ENCODE data around the gene TROAP. TPM values are rescaled to one million over a fixed set of nuclear protein-coding genes. Genes with fewer than 3 reads are reported as not detected.

TROAP gene
- total and polyA plus RNA-seq, 2 experiments from 2014 or later: 46.4 to 47.5 TPM

DNA sequence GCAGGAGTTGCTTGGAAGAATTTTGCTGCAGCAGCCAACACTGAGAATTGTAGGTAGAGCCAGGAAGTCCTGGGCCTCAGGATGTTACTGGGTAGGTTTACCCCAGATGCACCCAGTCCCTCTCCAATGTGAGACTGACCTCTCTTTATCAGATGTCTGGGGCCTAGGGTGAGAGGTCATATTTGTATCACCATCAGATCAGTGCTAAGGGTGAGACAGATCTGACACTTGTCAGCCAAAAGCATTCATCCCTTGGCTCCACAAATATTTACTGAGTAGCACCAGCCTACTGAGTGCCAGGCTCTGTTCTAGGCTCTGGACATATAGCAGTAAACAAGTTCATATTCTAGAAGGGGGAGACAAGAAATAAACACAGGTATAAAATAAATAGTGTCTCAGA, 4.3 kb downstream of the TROAP start (continued):
- TF ChIP-seq, protein P1, sequence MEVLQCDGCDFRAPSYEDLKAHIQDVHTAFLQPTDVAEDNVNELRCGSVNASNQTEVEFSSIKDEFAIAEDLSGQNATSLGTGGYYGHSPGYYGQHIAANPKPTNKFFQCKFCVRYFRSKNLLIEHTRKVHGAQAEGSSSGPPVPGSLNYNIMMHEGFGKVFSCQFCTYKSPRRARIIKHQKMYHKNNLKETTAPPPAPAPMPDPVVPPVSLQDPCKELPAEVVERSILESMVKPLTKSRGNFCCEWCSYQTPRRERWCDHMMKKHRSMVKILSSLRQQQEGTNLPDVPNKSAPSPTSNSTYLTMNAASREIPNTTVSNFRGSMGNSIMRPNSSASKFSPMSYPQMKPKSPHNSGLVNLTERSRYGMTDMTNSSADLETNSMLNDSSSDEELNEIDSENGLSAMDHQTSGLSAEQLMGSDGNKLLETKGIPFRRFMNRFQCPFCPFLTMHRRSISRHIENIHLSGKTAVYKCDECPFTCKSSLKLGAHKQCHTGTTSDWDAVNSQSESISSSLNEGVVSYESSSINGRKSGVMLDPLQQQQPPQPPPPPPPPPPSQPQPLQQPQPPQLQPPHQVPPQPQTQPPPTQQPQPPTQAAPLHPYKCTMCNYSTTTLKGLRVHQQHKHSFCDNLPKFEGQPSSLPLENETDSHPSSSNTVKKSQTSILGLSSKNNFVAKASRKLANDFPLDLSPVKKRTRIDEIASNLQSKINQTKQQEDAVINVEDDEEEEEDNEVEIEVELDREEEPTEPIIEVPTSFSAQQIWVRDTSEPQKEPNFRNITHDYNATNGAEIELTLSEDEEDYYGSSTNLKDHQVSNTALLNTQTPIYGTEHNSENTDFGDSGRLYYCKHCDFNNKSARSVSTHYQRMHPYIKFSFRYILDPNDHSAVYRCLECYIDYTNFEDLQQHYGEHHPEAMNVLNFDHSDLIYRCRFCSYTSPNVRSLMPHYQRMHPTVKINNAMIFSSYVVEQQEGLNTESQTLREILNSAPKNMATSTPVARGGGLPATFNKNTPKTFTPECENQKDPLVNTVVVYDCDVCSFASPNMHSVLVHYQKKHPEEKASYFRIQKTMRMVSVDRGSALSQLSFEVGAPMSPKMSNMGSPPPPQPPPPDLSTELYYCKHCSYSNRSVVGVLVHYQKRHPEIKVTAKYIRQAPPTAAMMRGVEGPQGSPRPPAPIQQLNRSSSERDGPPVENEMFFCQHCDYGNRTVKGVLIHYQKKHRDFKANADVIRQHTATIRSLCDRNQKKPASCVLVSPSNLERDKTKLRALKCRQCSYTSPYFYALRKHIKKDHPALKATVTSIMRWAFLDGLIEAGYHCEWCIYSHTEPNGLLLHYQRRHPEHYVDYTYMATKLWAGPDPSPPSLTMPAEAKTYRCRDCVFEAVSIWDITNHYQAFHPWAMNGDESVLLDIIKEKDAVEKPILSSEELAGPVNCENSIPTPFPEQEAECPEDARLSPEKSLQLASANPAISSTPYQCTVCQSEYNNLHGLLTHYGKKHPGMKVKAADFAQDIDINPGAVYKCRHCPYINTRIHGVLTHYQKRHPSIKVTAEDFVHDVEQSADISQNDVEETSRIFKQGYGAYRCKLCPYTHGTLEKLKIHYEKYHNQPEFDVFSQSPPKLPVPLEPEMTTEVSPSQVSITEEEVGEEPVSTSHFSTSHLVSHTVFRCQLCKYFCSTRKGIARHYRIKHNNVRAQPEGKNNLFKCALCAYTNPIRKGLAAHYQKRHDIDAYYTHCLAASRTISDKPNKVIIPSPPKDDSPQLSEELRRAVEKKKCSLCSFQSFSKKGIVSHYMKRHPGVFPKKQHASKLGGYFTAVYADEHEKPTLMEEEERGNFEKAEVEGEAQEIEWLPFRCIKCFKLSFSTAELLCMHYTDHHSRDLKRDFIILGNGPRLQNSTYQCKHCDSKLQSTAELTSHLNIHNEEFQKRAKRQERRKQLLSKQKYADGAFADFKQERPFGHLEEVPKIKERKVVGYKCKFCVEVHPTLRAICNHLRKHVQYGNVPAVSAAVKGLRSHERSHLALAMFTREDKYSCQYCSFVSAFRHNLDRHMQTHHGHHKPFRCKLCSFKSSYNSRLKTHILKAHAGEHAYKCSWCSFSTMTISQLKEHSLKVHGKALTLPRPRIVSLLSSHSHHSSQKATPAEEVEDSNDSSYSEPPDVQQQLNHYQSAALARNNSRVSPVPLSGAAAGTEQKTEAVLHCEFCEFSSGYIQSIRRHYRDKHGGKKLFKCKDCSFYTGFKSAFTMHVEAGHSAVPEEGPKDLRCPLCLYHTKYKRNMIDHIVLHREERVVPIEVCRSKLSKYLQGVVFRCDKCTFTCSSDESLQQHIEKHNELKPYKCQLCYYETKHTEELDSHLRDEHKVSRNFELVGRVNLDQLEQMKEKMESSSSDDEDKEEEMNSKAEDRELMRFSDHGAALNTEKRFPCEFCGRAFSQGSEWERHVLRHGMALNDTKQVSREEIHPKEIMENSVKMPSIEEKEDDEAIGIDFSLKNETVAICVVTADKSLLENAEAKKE (CRISPR knock-in tag; IDR thresholded peaks at IDR 0.05): no peak
- no peak for TF ChIP-seq STAT1 (IDR thresholded peaks at IDR 0.05; ENCODE audit: unreplicated experiment)
- TF ChIP-seq, protein P2, sequence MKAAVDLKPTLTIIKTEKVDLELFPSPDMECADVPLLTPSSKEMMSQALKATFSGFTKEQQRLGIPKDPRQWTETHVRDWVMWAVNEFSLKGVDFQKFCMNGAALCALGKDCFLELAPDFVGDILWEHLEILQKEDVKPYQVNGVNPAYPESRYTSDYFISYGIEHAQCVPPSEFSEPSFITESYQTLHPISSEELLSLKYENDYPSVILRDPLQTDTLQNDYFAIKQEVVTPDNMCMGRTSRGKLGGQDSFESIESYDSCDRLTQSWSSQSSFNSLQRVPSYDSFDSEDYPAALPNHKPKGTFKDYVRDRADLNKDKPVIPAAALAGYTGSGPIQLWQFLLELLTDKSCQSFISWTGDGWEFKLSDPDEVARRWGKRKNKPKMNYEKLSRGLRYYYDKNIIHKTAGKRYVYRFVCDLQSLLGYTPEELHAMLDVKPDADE (IDR thresholded peaks at IDR 0.05): no peak

DNA sequence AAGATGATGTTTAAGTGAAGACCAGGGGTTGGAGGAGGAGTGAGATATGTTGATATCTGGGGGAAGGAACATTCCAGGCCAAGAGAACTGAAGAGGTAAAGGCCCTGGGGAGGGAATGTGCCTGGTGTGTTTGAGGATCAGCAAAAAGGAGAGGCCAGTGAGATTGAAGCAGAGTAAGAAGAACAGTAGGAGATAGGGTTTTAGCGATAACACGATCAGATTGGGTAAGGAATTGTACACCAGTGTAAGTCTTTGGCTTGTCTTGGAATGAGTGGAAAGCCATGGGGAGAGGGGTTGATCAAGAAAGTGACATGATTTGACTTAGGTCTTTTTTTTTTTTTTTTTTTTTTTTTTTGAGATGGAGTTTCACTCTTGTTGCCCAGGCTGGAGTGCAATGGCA, 4.8 kb downstream of the TROAP start:
- peaks cover 59% of the 10 kb centered on the region for H3K36me3 Mint-ChIP-seq (ENCODE audit: low read depth)
- peaks cover 19% of the 10 kb centered on the region for H3K27me3 ChIP-seq (ENCODE audit: insufficient read depth)
- DNase-seq (ENCODE audit: low spot score) (no peak), ATAC-seq (no peak)
- no peak overlapping the region for H3K4me3 ChIP-seq
- no peak overlapping the region for H3K4me2 ChIP-seq
- peaks cover 12% of the 10 kb centered on the region; the same call in 1 of the 2 replicates for H3K4me1 ChIP-seq (ENCODE audit: insufficient read depth)
- H3K36me3 ChIP-seq (ENCODE audit: insufficient read depth): peaks cover 18% of the 10 kb centered on the region; the same call in 1 of the 2 replicates
- H4K20me1 ChIP-seq (replicated peaks; ENCODE audit: insufficient read depth): no peaks in the 10 kb centered on the region; the same call in 1 of the 2 replicates
- no peak overlapping the region for H3K27ac Mint-ChIP-seq
- peaks cover 6% of the 10 kb centered on the region; the same call in 1 of the 2 replicates for H3K79me2 ChIP-seq (replicated peaks; ENCODE audit: insufficient read depth)
- H3K9me2 ChIP-seq (ENCODE audit: insufficient read depth): no peaks in the 10 kb centered on the region
- H3K4me3 Mint-ChIP-seq: no peak overlapping the region
- H3K9me3 Mint-ChIP-seq: no peaks in the 10 kb centered on the region
- H3K4me1 Mint-ChIP-seq: peaks cover 16% of the 10 kb centered on the region
- no peak overlapping the region for H3K27ac ChIP-seq (ENCODE audit: low read depth)
- H2AFZ ChIP-seq: no peak overlapping the region
- H3K27me3 Mint-ChIP-seq (ENCODE audit: insufficient read depth, low read depth, poor library complexity): peaks cover 28% of the 10 kb centered on the region
- H3F3A ChIP-seq (replicated peaks; ENCODE audit: low read depth): peaks cover 13% of the 10 kb centered on the region
- no peak for TF ChIP-seq JUNB (IDR thresholded peaks at IDR 0.05; ENCODE audit: unreplicated experiment)
- TF ChIP-seq NANOG (IDR thresholded peaks at IDR 0.05; ENCODE audit: borderline replicate concordance): no peak
- TF ChIP-seq, protein P3, sequence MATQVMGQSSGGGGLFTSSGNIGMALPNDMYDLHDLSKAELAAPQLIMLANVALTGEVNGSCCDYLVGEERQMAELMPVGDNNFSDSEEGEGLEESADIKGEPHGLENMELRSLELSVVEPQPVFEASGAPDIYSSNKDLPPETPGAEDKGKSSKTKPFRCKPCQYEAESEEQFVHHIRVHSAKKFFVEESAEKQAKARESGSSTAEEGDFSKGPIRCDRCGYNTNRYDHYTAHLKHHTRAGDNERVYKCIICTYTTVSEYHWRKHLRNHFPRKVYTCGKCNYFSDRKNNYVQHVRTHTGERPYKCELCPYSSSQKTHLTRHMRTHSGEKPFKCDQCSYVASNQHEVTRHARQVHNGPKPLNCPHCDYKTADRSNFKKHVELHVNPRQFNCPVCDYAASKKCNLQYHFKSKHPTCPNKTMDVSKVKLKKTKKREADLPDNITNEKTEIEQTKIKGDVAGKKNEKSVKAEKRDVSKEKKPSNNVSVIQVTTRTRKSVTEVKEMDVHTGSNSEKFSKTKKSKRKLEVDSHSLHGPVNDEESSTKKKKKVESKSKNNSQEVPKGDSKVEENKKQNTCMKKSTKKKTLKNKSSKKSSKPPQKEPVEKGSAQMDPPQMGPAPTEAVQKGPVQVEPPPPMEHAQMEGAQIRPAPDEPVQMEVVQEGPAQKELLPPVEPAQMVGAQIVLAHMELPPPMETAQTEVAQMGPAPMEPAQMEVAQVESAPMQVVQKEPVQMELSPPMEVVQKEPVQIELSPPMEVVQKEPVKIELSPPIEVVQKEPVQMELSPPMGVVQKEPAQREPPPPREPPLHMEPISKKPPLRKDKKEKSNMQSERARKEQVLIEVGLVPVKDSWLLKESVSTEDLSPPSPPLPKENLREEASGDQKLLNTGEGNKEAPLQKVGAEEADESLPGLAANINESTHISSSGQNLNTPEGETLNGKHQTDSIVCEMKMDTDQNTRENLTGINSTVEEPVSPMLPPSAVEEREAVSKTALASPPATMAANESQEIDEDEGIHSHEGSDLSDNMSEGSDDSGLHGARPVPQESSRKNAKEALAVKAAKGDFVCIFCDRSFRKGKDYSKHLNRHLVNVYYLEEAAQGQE (IDR thresholded peaks at IDR 0.05; ENCODE audit: unreplicated experiment): no peak
- TF ChIP-seq STAT1 (IDR thresholded peaks at IDR 0.05; ENCODE audit: unreplicated experiment): no peak
